Measurements from ENCODE around the gene PDE8B.

Gene PDE8B

GRCh38 chr5:77170196-77170890, 40.1 kb upstream of the PDE8B start:
- ChIA-PET POLR2A (no interaction called here), CTCF (interaction anchor here (1.0 kb wide), 1 partner anchor 26 kb away, joined by 3 read pairs; no protein-coding TSS in a partner anchor)
- Histone ChIP-seq H3K27me3 (replicated peaks in 2 of 5; ENCODE audit: control insufficient read depth in 4 of 5, insufficient read depth in 5 of 5, low read length in 4 of 5) (peaks cover 0 to 4% (median 0%) of the 10 kb centered on the region in 5 experiments), H3K4me1 (ENCODE audit: control extremely low read depth in 1 of 4, control insufficient read depth in 4 of 4, insufficient read depth in 4 of 4, low read length in 3 of 4) (no peaks in the 10 kb centered on the region), H3K9me3 (ENCODE audit: control extremely low read depth in 1 of 5, control insufficient read depth in 4 of 5, insufficient read depth in 2 of 5, low read depth in 1 of 5, low read length in 4 of 5) (no peaks in the 10 kb centered on the region), H3K27ac (ENCODE audit: insufficient read depth in 1 of 2, low read depth in 1 of 2, low read length in 2 of 2, poor library complexity in 1 of 2, severe bottlenecking in 2 of 2) (no peak overlapping the region), H3K36me3 (ENCODE audit: control insufficient read depth in 4 of 4, insufficient read depth in 4 of 4, low read length in 3 of 4) (no peaks in the 10 kb centered on the region), H3K4me3 (ENCODE audit: control insufficient read depth in 1 of 7, extremely low read depth in 1 of 7, insufficient read depth in 4 of 7, low read depth in 2 of 7, low read length in 6 of 7) (no peak overlapping the region)
- WGBS (ENCODE audit: insufficient coverage): 100% methylated on average over 2 of the region's 6 CpGs
- DNase-seq: no peak

GRCh38 chr5:77171141-77171910, 39.2 kb upstream of the PDE8B start:
- DNase-seq: no peak
- peaks cover 0 to 7% (median 0%) of the 10 kb centered on the region in 5 experiments for H3K27me3 ChIP-seq (replicated peaks in 2 of 5; ENCODE audit: control insufficient read depth in 4 of 5, insufficient read depth in 5 of 5, low read length in 4 of 5)
- H3K9me3 ChIP-seq (ENCODE audit: control extremely low read depth in 1 of 5, control insufficient read depth in 4 of 5, insufficient read depth in 2 of 5, low read depth in 1 of 5, low read length in 4 of 5): no peaks in the 10 kb centered on the region
- no peak overlapping the region for H3K4me3 ChIP-seq (ENCODE audit: control insufficient read depth in 1 of 7, extremely low read depth in 1 of 7, insufficient read depth in 4 of 7, low read depth in 2 of 7, low read length in 6 of 7)
- 95% methylated on average over 7 of the region's 7 CpGs for WGBS (ENCODE audit: insufficient coverage)
- POLR2A ChIA-PET: no interaction called here
- CTCF ChIA-PET: interaction anchor here (1.0 kb wide), 1 partner anchor 27 kb away, joined by 3 read pairs; no protein-coding TSS in a partner anchor
- no peaks in the 10 kb centered on the region for H3K36me3 ChIP-seq (ENCODE audit: control insufficient read depth in 4 of 4, insufficient read depth in 4 of 4, low read length in 3 of 4)
- no peak overlapping the region for H3K27ac ChIP-seq (ENCODE audit: insufficient read depth in 1 of 2, low read depth in 1 of 2, low read length in 2 of 2, poor library complexity in 1 of 2, severe bottlenecking in 2 of 2)
- H3K4me1 ChIP-seq (ENCODE audit: control extremely low read depth in 1 of 4, control insufficient read depth in 4 of 4, insufficient read depth in 4 of 4, low read length in 3 of 4): no peaks in the 10 kb centered on the region

GRCh38 chr5:77172713-77173328, 37.7 kb upstream of the PDE8B start:
- Histone ChIP-seq H3K27me3 (replicated peaks in 2 of 5; ENCODE audit: control insufficient read depth in 4 of 5, insufficient read depth in 5 of 5, low read length in 4 of 5) (peaks cover 0 to 19% (median 2%) of the 10 kb centered on the region in 5 experiments), H3K27ac (ENCODE audit: insufficient read depth in 1 of 2, low read depth in 1 of 2, low read length in 2 of 2, poor library complexity in 1 of 2, severe bottlenecking in 2 of 2) (no peak overlapping the region), H3K9me3 (ENCODE audit: control extremely low read depth in 1 of 5, control insufficient read depth in 4 of 5, insufficient read depth in 2 of 5, low read depth in 1 of 5, low read length in 4 of 5) (no peaks in the 10 kb centered on the region), H3K4me1 (ENCODE audit: control extremely low read depth in 1 of 4, control insufficient read depth in 4 of 4, insufficient read depth in 4 of 4, low read length in 3 of 4) (no peaks in the 10 kb centered on the region), H3K4me3 (ENCODE audit: control insufficient read depth in 1 of 7, extremely low read depth in 1 of 7, insufficient read depth in 4 of 7, low read depth in 2 of 7, low read length in 6 of 7) (no peak overlapping the region), H3K36me3 (ENCODE audit: control insufficient read depth in 4 of 4, insufficient read depth in 4 of 4, low read length in 3 of 4) (no peaks in the 10 kb centered on the region)
- DNase-seq: no peak
- ChIA-PET CTCF (no interaction called here), POLR2A (interaction anchor here (0.6 kb wide), 1 partner anchor 21 kb away, joined by 3 read pairs; no protein-coding TSS in a partner anchor)
- no CpG with 5 or more reads among the region's 1 CpG for WGBS (ENCODE audit: insufficient coverage)

- no peak overlapping the region for H3K4me3 ChIP-seq (ENCODE audit: control insufficient read depth in 1 of 7, extremely low read depth in 1 of 7, insufficient read depth in 4 of 7, low read depth in 2 of 7, low read length in 6 of 7)
- no peak for DNase-seq
- no peaks in the 10 kb centered on the region for H3K9me3 ChIP-seq (ENCODE audit: control extremely low read depth in 1 of 5, control insufficient read depth in 4 of 5, insufficient read depth in 2 of 5, low read depth in 1 of 5, low read length in 4 of 5)
- no peaks in the 10 kb centered on the region for H3K36me3 ChIP-seq (ENCODE audit: control insufficient read depth in 4 of 4, insufficient read depth in 4 of 4, low read length in 3 of 4)
- 72% methylated on average over 5 of the region's 6 CpGs for WGBS (ENCODE audit: insufficient coverage)
- H3K27me3 ChIP-seq (replicated peaks in 2 of 5; ENCODE audit: control insufficient read depth in 4 of 5, insufficient read depth in 5 of 5, low read length in 4 of 5): peaks cover 0 to 35% (median 9%) of the 10 kb centered on the region in 5 experiments
- H3K4me1 ChIP-seq (ENCODE audit: control extremely low read depth in 1 of 4, control insufficient read depth in 4 of 4, insufficient read depth in 4 of 4, low read length in 3 of 4): no peaks in the 10 kb centered on the region
- H3K27ac ChIP-seq (ENCODE audit: insufficient read depth in 1 of 2, low read depth in 1 of 2, low read length in 2 of 2, poor library complexity in 1 of 2, severe bottlenecking in 2 of 2): no peak overlapping the region
- CTCF ChIA-PET: no interaction called here
- POLR2A ChIA-PET: no interaction called here
Observed at GRCh38 chr5:77174526-77174925, 36.0 kb upstream of the PDE8B start.

- H3K9me3 ChIP-seq (ENCODE audit: control extremely low read depth in 1 of 5, control insufficient read depth in 4 of 5, insufficient read depth in 2 of 5, low read depth in 1 of 5, low read length in 4 of 5): no peaks in the 10 kb centered on the region
- DNase-seq: no peak
- H3K36me3 ChIP-seq (ENCODE audit: control insufficient read depth in 4 of 4, insufficient read depth in 4 of 4, low read length in 3 of 4): no peaks in the 10 kb centered on the region
- CTCF ChIA-PET: no interaction called here
- POLR2A ChIA-PET: no interaction called here
- no peak overlapping the region for H3K4me3 ChIP-seq (ENCODE audit: control insufficient read depth in 1 of 7, extremely low read depth in 1 of 7, insufficient read depth in 4 of 7, low read depth in 2 of 7, low read length in 6 of 7)
- peaks cover 0 to 42% (median 12%) of the 10 kb centered on the region in 5 experiments for H3K27me3 ChIP-seq (replicated peaks in 2 of 5; ENCODE audit: control insufficient read depth in 4 of 5, insufficient read depth in 5 of 5, low read length in 4 of 5)
- peaks cover 0 to 5% (median 4%) of the 10 kb centered on the region in 4 experiments for H3K4me1 ChIP-seq (ENCODE audit: control extremely low read depth in 1 of 4, control insufficient read depth in 4 of 4, insufficient read depth in 4 of 4, low read length in 3 of 4)
- H3K27ac ChIP-seq (ENCODE audit: insufficient read depth in 1 of 2, low read depth in 1 of 2, low read length in 2 of 2, poor library complexity in 1 of 2, severe bottlenecking in 2 of 2): no peak overlapping the region
Observed at GRCh38 chr5:77175231-77175630, 35.2 kb upstream of the PDE8B start.

GRCh38 chr5:77176429-77176828, 34.1 kb upstream of the PDE8B start:
- H3K27me3 ChIP-seq (replicated peaks in 2 of 5; ENCODE audit: control insufficient read depth in 4 of 5, insufficient read depth in 5 of 5, low read length in 4 of 5): peaks cover 0 to 53% (median 18%) of the 10 kb centered on the region in 5 experiments
- POLR2A ChIA-PET: no interaction called here
- 94% methylated on average over 4 of the region's 5 CpGs for WGBS (ENCODE audit: insufficient coverage)

GRCh38 chr5:77177576-77177975, 32.9 kb upstream of the PDE8B start:
- Histone ChIP-seq H3K9me3 (ENCODE audit: control extremely low read depth in 1 of 5, control insufficient read depth in 4 of 5, insufficient read depth in 2 of 5, low read depth in 1 of 5, low read length in 4 of 5) (no peaks in the 10 kb centered on the region), H3K27me3 (replicated peaks in 2 of 5; ENCODE audit: control insufficient read depth in 4 of 5, insufficient read depth in 5 of 5, low read length in 4 of 5) (peaks cover 2 to 64% (median 26%) of the 10 kb centered on the region in 5 experiments), H3K4me3 (ENCODE audit: control insufficient read depth in 1 of 7, extremely low read depth in 1 of 7, insufficient read depth in 4 of 7, low read depth in 2 of 7, low read length in 6 of 7) (no peak overlapping the region), H3K27ac (ENCODE audit: insufficient read depth in 1 of 2, low read depth in 1 of 2, low read length in 2 of 2, poor library complexity in 1 of 2, severe bottlenecking in 2 of 2) (no peak overlapping the region), H3K36me3 (ENCODE audit: control insufficient read depth in 4 of 4, insufficient read depth in 4 of 4, low read length in 3 of 4) (no peaks in the 10 kb centered on the region), H3K4me1 (ENCODE audit: control extremely low read depth in 1 of 4, control insufficient read depth in 4 of 4, insufficient read depth in 4 of 4, low read length in 3 of 4) (peaks cover 0 to 15% (median 14%) of the 10 kb centered on the region in 4 experiments)
- POLR2A ChIA-PET: no interaction called here
- CTCF ChIA-PET: no interaction called here
- WGBS (ENCODE audit: insufficient coverage): 86% methylated on average over 1 of the region's 5 CpGs
- no peak for DNase-seq

More at GRCh38 chr5:77176429-77176828, 34.1 kb upstream of the PDE8B start:
- Histone ChIP-seq H3K9me3 (ENCODE audit: control extremely low read depth in 1 of 5, control insufficient read depth in 4 of 5, insufficient read depth in 2 of 5, low read depth in 1 of 5, low read length in 4 of 5) (no peaks in the 10 kb centered on the region), H3K36me3 (ENCODE audit: control insufficient read depth in 4 of 4, insufficient read depth in 4 of 4, low read length in 3 of 4) (no peaks in the 10 kb centered on the region), H3K27ac (ENCODE audit: insufficient read depth in 1 of 2, low read depth in 1 of 2, low read length in 2 of 2, poor library complexity in 1 of 2, severe bottlenecking in 2 of 2) (no peak overlapping the region), H3K4me1 (ENCODE audit: control extremely low read depth in 1 of 4, control insufficient read depth in 4 of 4, insufficient read depth in 4 of 4, low read length in 3 of 4) (peaks cover 0 to 15% (median 14%) of the 10 kb centered on the region in 4 experiments), H3K4me3 (ENCODE audit: control insufficient read depth in 1 of 7, extremely low read depth in 1 of 7, insufficient read depth in 4 of 7, low read depth in 2 of 7, low read length in 6 of 7) (no peak overlapping the region)
- CTCF ChIA-PET: no interaction called here
- DNase-seq: no peak

All from common myeloid progenitor, CD34-positive (primary cell).